Subcutaneous abdominal adipose tissue (tissue), 5 donors: Measurements from ENCODE around the gene COCH.
"Not testable (repeated sequence)": the region's sequence is repeated elsewhere in the genome, so short reads cannot be mapped to it uniquely, and the experiment has no call there.

ENCODE experiments used
- H3K27ac ChIP-seq: one replicate; pipeline ENCODE4 v1.7.0; 2013; ENCODE audit warnings: low read depth, mild to moderate bottlenecking, inconsistent platforms, low read length, moderate library complexity
- H3K27me3 ChIP-seq, 5 donors: one replicate each; pipeline ENCODE4 v1.7.0; 2013; ENCODE audit warnings: low read length in 5 of 5, inconsistent platforms in 1 of 5; ENCODE audit not compliant: control insufficient read depth in 5 of 5, insufficient read depth in 4 of 5
- H3K36me3 ChIP-seq, 5 donors: one replicate each; pipeline ENCODE4 v1.7.0; 2013; ENCODE audit warnings: low read length in 5 of 5; ENCODE audit not compliant: control insufficient read depth in 5 of 5, insufficient read depth in 5 of 5
- H3K4me1 ChIP-seq, 5 donors: one replicate each; pipeline ENCODE4 v1.7.0; 2013; ENCODE audit warnings: low read length in 5 of 5, mild to moderate bottlenecking in 3 of 5, moderate library complexity in 1 of 5; ENCODE audit not compliant: control insufficient read depth in 5 of 5, insufficient read depth in 5 of 5
- H3K4me3 ChIP-seq, 5 donors: one replicate each; pipeline ENCODE4 v1.7.0; 2013; ENCODE audit warnings: low read length in 5 of 5, low read depth in 1 of 5
- H3K9ac ChIP-seq, 5 donors: one replicate each; pipeline ENCODE4 v1.7.0; 2013; ENCODE audit warnings: low read length in 5 of 5, mild to moderate bottlenecking in 4 of 5, moderate library complexity in 3 of 5
- H3K9me3 ChIP-seq, 5 donors: one replicate each; pipeline ENCODE4 v1.7.0; 2013; ENCODE audit warnings: low read length in 5 of 5; ENCODE audit not compliant: control insufficient read depth in 5 of 5
- donor health status: healthy.
- donor health status: healthy.
- donor health status: healthy.
- donor health status: healthy.
- donor health status: healthy.

The COCH gene

DNA sequence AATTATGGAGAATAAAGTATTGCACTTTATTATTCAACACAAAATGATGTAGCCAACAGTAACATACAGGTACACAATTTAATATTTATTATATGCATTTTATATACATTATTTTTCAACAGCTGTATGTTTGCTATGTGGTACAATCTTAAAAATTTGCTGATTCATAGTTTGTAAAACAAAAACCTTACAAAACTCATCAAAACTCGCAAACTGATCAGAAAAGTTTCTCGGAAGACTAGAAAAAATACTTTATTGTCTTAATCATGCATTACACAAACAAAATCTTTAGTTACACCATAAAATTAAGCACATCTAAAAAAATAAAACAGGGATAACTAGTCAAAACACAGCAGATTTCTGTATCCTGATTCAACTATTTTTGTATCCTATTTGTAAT, 19.5 kb downstream of the COCH start:
- no peak overlapping the region for H3K4me3 ChIP-seq
- H3K4me1 ChIP-seq: peaks cover 0 to 6% (median 0%) of the 10 kb centered on the region in 5 donors
- no peaks in the 10 kb centered on the region for H3K27me3 ChIP-seq
- H3K36me3 ChIP-seq: peaks cover 10 to 18% (median 15%) of the 10 kb centered on the region in 5 donors
- no peaks in the 10 kb centered on the region for H3K9me3 ChIP-seq
- no peak overlapping the region for H3K27ac ChIP-seq
- H3K9ac ChIP-seq: no peak overlapping the region

DNA sequence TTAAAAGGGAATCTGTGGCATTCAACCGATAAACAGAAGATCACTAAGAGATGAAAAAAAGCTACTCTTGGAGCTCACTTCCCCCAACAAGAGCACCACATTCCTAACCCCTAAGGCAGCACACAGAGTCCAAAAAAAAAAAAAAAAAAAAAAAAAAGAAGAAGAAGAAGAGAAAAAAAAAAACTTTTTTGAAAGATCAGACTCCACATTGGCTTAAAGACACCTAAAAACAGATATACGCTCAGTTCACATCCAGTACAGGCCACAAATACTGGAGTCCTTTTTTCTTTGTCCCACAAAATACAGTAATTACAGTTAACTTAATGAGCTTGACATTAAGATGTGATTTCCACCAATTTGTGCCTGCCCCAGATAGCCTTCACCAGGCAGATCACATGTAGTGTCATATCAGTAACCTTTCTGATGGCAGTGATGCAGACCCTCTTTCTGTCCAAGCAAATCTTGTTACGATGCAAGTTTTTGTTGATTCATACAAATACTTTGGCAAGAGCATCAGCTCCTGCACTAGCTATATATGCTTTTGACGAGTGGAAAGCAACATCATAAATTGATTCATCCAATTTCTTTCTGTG, 20.7 kb downstream of the COCH start:
- H3K27me3 ChIP-seq: no peaks in the 10 kb centered on the region
- peaks cover 13 to 22% (median 17%) of the 10 kb centered on the region in 5 donors for H3K36me3 ChIP-seq
- H3K4me1 ChIP-seq: peaks cover 0 to 6% (median 0%) of the 10 kb centered on the region in 5 donors
- H3K9ac ChIP-seq: no peak overlapping the region
- no peaks in the 10 kb centered on the region for H3K9me3 ChIP-seq
- no peak overlapping the region for H3K4me3 ChIP-seq
- no peak overlapping the region for H3K27ac ChIP-seq

DNA sequence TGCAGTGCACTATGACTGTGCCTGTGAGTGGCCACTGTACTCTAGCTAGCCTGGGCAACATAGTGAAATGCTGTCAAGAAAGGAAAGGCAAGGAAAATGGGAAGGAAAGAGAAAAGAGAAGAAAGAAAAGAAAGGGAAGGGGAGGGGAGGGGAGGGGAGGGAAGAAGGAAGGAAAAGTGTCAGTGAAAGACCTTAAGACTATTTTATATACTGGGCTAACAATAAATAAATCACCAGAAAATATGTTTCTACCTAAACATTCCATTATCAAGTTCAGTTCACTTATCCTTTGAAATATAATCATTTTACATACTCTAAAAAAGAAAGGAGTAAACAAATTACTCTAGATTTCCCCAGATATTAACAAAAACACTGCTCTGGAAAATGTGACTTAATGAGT, 22.1 kb downstream of the COCH start:
- Histone ChIP-seq H3K27ac (no peak overlapping the region), H3K4me3 (no peak overlapping the region)

DNA sequence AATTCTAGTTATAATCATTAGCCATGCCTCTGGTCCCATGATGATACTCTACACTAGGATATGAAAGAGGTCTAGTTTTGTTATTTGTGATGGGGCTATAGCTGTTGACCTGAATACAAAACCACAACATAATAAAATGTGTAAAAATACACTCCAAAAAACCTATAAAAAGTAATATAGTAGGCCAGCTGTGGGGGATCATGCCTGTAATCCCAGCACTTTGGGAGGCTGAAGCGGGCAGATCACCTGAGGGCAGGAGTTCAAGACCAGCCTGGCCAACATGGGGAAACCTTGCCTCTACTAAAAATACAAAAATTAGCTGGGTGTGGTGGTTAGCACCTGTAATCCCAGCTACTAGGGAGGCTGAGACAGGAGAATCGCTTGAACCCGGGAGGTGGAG, 22.8 kb downstream of the COCH start:
- H3K4me3 ChIP-seq, H3K9ac ChIP-seq, H3K27ac ChIP-seq, H3K9me3 ChIP-seq, H3K4me1 ChIP-seq, H3K27me3 ChIP-seq: not testable (repeated sequence)
- peaks cover 14 to 27% (median 21%) of the 10 kb centered on the region in 5 donors for H3K36me3 ChIP-seq

More for the DNA sequence above, 22.1 kb downstream of the COCH start:
- Histone ChIP-seq H3K9me3 (no peaks in the 10 kb centered on the region), H3K36me3 (peaks cover 13 to 25% (median 17%) of the 10 kb centered on the region in 5 donors), H3K9ac (no peak overlapping the region), H3K4me1 (peaks cover 0 to 6% (median 0%) of the 10 kb centered on the region in 5 donors), H3K27me3 (no peaks in the 10 kb centered on the region)

DNA sequence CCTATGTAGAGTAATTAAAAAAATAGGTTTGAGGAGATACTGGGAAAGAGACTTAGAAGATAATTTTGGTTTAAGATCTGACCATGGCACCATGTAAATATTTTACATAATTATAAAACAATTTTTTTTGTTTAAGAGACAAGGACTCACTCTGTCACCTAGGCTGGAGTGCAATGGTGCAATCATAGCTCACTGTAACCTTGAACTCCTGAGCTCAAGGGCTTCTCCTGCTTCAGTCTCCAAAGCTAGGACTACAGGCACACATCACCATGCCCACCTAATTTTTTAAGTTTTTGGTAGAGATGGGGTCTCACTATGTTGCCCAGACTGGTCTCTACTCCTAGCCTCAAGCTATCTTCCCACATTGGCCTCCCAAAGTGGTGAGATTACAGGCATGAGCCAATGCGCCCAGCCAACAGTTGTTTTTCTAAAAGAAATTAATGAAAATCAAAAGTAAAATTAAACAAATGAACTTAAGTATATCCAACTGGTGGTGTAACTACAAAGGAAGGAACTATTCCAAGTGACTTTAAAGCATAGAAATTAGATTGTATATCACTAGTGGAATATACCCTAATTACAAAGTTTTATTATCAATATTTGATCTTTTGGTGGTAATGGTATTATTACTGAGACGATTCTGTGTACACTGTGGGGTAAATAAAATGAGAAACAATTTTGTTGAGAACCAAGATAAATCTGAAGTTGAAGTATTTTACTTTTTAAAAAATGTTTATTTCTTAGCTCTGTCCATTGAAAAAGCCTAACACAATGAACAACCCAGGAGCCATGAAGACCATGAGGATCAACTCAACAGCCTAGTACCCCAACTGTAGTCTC, 29.1 kb downstream of the COCH start:
- peaks cover 18 to 42% (median 29%) of the 10 kb centered on the region in 5 donors for H3K36me3 ChIP-seq

DNA sequence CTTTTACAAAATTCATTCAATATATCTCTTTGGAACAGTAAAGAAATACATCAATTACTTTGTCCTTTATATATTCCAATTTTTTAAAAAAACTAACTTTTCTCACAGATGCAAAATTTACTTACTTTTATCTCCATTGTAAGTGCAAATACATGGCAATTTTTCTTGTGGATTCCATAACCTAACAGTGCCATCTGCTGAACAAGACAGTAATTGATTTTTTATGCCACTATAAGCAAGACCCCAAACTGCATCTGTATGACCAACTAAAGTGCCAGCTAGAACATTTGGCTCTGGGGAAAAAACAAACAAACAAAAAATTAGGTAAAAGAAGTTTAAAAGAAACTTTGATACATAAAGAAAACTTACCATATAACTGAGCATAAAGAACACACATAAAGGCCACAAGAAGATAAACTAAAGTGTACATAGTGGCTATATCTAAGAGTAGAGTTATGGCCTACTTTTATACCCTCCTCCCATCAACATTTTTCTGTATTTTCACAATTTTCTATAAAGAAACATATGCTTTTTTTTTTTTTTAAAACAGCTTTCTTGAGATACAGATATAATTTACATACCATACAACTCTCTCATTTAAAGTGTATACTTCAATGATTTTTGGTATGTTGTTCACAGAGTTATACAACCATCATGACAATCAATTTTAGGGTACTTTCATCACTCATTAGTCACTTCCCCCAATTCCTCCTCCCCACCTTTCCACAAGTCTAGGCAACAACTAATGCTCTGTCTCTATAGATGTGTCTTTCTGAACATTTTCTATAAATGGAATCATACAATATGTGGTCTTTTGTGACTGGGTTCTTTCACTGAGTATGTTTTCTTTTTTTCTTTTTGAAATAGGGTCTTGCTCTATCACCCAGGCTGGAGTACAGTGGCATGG, 32.6 kb downstream of the COCH start:
- Histone ChIP-seq H3K36me3 (peaks cover 40 to 59% (median 46%) of the 10 kb centered on the region in 5 donors), H3K4me3 (no peak overlapping the region), H3K27ac (no peak overlapping the region)

More for the DNA sequence above, 29.1 kb downstream of the COCH start:
- no peaks in the 10 kb centered on the region for H3K4me1 ChIP-seq
- no peak overlapping the region for H3K9ac ChIP-seq
- no peak overlapping the region for H3K27ac ChIP-seq
- H3K4me3 ChIP-seq: no peak overlapping the region
- H3K27me3 ChIP-seq: no peaks in the 10 kb centered on the region
- H3K9me3 ChIP-seq: no peaks in the 10 kb centered on the region

DNA sequence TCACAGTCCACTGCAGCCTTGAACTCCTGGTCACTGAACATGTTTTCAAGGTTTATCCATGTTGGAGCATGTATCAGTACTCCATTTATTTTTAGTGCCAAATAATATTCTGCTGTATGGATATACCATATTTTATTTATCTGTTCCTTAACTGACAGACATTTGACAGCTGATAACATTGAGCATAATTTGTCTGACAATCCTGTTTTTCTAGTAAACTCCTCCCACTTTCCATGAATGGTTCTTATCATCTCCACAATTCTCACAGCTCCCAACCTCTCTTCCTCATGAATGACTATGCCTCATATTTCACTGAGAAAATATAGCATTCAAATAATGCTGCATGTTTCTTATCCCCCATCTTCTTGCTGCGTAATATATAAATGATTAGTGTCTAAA, 33.3 kb downstream of the COCH start:
- Histone ChIP-seq H3K9ac (no peak overlapping the region), H3K4me1 (no peaks in the 10 kb centered on the region), H3K9me3 (no peaks in the 10 kb centered on the region), H3K4me3 (no peak overlapping the region), H3K36me3 (peaks cover 36 to 60% (median 43%) of the 10 kb centered on the region in 5 donors), H3K27ac (no peak overlapping the region), H3K27me3 (no peaks in the 10 kb centered on the region)

More for the DNA sequence above, 32.6 kb downstream of the COCH start:
- Histone ChIP-seq H3K9ac (no peak overlapping the region), H3K9me3 (no peaks in the 10 kb centered on the region), H3K4me1 (no peaks in the 10 kb centered on the region), H3K27me3 (no peaks in the 10 kb centered on the region)

DNA sequence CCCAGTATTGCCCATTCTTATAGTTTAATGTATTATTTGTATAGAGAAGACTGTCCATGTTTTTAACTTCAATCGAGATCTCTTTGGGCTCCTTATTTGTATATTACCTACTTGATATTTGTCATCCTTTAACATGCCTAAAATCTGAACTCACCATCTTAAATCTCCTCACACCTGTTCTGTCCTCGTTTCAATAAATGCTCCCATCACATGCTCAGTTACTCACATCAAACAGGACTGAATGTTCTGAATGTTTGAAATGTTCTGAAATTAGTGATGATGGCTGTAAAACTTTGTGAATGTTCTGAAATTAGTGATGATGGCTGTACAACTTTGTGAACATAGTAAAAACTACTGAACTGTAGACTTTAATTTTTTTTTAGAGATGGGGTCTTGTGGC, 34.5 kb downstream of the COCH start:
- Histone ChIP-seq H3K4me3 (no peak overlapping the region), H3K27ac (no peak overlapping the region), H3K27me3 (no peaks in the 10 kb centered on the region), H3K4me1 (no peaks in the 10 kb centered on the region), H3K9me3 (no peaks in the 10 kb centered on the region), H3K9ac (no peak overlapping the region), H3K36me3 (peaks cover 36 to 60% (median 43%) of the 10 kb centered on the region in 5 donors)

DNA sequence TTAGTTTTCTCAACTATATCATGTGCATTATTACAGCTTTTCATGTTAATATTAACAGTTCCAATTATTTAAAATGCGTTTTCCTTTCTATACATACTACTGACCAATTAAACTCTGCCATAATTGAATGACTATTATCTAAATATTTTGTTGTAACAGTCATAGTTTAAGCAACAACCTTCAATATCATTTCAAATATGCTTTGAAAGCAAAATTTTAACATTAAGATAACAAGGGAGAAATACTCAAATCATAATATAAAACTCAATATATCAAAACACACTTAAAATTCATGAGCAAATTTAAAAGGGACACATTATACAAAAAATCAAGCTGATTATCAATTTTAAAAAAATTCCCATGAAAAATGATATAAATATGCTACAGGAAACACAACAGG, 40.5 kb downstream of the COCH start:
- H3K9ac ChIP-seq: no peak overlapping the region
- peaks cover 0 to 6% (median 0%) of the 10 kb centered on the region in 5 donors for H3K4me1 ChIP-seq
- no peak overlapping the region for H3K27ac ChIP-seq
- H3K27me3 ChIP-seq: no peaks in the 10 kb centered on the region
- no peaks in the 10 kb centered on the region for H3K9me3 ChIP-seq
- peaks cover 8 to 21% (median 19%) of the 10 kb centered on the region in 5 donors for H3K36me3 ChIP-seq
- no peak overlapping the region for H3K4me3 ChIP-seq
